HG03196 (cell line): ENCODE results near the gene PACRG.

Experiments
- ATAC-seq: cut with Tn5 transposase; IDR thresholded peaks from one replicate; pipeline ENCODE4 v1.9.1; 2021; ENCODE audit not compliant: unreplicated experiment

PACRG gene

DNA sequence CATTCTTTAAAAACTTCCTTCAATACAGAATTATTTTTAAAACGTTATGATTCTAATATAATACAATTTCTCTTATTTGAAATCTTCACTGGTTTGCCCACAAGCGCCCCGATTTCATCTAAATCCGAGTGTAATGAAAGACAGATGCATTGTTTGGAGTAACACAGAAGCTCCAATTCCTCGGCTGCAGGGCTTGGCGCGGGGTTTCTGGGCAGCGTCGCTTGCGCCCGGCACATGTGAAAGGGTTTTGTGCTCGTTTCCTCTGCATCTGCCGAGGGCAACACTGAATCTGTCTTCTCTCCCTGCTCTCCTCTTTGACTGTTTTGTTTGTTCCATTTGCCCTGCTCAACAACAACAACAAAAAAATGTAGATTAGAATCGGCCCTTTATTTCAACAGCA is 438.1 kb downstream of the PACRG start:
- no peak for ATAC-seq

DNA sequence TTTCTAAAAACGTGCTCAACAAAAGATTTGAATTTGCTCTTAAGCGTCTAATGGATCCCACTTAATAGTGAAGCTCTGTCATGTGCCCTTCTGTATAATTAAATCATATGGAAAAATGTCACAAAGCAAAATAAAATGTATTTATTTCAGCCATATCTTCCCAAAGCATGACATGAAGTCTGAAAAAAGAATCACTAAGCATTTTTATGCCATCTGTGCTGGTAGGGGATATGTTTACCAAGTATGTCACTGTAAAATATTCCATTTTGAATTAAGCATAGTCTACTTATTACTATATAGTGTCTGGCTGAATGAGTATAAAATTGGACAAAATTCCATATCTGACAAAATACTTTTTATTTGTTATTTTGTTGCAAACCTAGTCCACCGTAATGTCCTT is 438.7 kb downstream of the PACRG start:
- no peak for ATAC-seq

DNA sequence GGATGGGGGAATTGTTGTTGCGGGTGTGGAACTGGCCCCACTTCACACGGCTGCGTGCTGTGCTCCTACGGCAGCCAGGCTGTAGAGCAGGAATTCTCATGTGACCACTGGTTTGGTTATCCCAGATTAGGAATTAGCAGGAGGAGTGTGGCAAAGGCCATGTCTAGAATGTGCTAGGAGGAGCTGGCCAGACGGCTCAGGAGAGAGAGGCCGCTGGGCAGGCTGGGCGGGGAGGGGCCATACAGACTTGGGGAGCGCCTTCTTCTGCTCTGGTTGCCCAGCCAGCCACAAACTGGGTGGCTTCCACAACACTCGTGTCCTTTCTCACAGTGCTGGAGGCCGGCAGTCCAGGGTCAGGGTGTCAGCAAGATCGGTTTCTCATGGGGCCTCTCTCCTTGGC is 441.7 kb downstream of the PACRG start:
- no peak for ATAC-seq

DNA sequence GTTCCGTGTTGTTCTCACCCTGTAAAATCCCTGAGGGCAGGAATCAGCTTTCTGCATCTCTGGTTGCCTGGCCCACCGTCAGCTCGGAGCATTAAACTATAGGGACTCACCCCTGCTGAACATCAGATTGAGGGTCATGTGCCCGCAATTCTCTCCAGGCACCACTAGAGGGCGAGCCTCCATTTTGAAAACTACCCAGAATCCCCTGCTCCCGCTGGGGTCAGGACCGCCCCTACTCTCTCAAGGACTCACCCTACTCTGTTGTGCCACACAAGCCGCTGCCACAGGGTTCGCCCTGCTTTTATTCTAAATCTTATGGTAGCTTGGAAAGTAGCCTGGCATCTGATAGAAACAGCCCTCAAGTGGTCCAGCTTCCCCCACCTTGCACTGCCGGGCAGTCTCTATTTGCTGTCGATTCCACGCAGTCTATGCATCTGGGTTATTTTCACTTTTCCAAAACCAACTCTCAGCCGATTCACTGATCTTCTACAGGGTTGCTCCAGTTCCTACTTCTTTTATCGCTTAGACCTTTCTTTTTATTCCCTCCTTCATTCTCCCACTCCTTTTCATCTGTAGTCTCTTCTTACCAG is 442.6 kb downstream of the PACRG start:
- no peak for ATAC-seq

DNA sequence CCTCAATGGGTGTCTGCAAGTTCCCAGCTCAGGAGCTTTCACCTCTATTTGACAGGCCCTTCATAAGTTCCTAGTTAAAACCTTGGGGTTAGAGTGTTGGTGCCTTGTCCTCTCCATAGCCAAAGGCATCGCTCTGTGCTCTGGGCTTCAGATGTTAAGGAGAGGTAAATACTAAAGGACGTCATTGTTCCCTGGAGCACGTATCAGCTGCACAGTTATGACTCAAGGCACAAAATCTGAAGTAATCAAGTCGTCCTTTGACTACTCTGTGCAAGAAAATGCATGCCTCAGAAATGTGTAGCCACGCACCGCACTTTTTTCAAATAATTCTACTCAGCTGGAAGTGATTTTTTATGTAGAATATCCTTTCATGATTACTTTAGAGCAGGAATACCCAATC is 446.0 kb downstream of the PACRG start:
- ATAC-seq: no peak

DNA sequence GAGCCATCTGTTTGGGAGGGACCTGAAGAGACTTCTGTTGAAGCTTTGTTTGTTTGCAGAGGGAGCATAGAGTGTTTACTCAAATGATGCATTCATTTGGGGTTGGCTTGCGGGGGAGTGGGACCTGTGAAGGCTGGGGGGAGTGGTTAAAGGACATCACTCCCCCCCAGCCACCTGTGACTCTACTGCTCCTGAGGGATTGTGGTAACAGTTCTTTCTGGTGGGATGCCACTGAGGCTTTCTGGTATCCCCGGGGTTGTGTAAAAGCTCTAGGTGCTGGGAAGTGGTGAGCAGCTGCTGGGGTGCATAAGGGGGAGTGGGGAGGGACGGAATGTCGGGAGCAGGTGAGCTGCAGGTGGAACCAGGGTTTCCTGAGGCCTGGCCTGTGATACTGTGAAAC is 447.5 kb downstream of the PACRG start:
- ATAC-seq: no peak

DNA sequence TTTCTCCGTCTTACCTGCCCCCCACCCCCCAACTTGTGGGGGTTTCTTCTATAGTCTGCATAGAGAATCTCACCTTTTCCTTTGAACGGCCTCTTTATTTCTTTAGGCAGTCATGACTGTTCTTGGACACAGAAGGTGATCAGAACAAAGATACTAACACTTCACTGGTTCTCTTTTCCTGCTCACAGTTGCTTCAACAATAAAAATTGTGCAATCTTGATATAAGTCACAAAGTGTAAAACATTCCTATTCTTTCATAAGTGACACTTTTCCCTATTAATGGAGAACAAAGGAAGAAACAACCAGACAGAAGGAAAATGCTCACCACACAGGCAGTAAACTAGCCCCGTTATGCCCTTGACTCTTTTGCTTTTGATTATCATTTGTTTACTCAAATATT is 448.3 kb downstream of the PACRG start:
- no peak for ATAC-seq

DNA sequence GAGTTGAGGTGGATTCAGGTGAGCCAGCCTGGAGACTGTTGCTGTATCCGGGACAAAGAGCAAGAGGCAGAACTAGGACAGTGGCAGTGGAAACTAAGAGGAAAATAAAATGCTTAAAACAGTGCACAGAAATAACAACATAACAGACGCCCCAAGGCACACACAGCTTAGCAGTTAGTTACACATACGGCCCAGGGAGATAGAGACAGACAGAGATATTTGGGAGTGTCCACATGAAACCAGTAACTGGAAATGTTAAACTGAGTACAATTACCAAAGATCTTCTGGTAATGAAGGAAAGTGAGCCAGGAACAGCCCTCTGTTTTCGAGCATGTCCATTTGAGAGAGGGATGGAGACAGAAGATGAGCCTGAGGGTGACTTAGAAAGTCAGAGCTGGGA is 449.2 kb downstream of the PACRG start:
- no peak for ATAC-seq

DNA sequence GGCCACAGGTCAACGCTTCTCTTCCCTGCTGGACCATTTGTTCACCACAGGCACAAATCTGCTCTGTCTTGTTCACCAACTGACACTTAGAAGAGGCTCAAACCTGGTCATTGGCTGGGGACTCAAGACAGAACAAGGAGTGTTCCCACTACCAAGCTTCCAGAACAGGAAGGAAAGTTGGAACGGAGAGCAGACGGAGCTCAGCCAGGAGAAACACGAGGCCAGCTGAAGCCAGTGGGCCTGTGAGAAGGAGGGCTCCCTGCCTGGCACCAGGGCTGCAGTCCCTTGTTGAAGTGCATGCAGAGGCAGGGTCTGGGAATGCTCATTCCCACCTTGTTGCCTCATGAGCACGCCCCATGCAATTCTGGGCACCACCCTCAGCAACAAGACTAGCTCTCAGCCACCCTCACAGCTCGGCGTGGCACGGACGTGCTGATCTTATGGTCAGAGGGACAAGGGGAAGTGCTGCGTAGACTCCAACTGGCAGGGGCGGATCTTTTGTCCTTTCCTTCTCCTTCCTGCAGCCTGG is 450.2 kb downstream of the PACRG start:
- ATAC-seq: no peak

DNA sequence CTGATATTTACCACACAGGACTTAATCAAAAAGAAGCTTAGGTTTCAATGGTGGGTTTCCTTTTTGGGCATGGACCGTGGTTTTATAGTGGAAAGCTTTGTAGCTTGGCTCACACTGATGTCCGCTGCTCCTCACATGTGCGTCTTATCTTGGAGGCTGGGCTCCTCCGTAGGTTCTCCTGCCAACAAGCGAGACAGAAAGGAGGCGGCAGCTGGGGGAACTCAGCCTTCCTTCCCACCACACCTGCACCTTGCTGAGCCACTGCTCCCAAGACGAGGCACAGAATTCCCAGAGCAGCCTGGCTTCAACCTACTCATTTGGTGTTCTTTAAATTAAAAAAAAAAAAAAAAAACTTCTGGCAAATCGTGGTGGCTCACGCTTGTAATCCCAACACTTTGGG is 451.3 kb downstream of the PACRG start:
- no peak for ATAC-seq

DNA sequence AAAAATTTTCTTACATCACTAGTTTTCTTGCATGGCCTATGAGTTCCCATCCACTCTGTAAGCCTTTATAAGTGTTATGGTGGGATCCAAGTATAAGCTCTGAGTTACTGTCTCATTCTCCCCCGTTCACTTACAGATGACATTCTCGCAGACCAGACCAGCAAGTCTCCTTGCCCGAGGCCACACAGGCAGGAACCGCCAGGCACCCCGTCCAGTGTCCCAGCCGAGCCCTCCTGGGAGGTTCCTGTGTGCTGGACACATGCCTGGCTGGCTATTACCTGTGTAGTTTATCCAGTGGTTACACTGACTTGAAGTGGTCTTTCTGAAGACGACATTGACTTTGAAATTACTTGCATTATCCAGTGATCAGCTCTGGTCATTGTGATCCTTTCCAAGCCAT is 451.9 kb downstream of the PACRG start:
- ATAC-seq: no peak

DNA sequence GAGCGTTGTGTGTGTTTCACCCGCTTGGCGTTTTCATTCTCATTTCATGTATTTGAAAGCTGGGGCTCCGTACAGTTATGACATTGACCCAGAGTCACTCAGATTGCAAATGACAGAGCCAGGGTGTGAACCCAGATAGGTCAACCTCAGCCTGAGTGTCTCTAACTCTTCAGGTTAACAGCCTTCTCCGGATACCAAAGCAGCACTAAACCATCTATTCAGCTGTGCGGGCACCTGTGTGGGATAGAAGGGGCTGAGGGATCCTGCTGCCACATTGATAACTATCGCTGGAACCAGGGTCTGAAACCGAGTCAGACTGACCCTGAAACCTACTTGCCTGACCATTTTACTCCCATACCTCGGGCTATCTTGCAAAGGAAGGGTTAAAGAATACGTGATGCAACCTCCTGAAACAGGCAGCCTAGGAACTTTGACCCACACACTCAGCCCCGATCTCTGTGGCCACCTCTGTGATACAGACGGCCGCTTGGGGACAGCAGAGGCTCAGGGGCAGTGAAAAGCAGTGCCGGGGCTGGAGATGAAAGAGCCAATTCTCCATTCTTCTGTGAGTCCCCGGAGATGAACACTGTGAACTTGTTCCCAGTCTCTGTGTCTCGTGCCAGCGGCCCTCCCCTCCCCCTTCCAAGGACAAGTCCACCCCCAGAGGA is 453.2 kb downstream of the PACRG start:
- ATAC-seq: no peak

DNA sequence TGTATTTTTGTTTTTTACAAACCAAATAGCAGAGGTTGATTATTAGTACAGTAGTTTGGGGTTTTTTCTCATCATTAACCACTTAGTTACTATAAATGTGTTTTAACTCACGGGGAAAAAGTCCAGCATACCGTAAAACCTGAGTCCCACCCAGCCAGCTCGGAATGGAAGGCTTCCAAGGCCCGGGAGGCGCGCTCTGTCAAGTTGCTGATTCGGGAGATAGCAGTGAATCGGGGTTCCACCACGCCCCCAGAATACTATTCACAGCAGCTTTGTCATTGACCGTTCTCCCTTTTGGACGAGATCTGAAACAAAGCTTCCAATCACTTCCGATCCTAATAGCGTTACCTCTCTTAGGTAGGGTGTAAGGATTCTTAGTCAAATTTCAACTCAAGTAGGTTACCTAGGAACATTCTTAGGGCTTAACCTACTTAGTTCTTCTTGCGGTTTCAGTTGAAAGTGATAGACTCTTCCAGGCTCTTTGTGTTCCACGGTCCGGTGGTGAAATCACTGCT is 453.9 kb downstream of the PACRG start:
- no peak for ATAC-seq

DNA sequence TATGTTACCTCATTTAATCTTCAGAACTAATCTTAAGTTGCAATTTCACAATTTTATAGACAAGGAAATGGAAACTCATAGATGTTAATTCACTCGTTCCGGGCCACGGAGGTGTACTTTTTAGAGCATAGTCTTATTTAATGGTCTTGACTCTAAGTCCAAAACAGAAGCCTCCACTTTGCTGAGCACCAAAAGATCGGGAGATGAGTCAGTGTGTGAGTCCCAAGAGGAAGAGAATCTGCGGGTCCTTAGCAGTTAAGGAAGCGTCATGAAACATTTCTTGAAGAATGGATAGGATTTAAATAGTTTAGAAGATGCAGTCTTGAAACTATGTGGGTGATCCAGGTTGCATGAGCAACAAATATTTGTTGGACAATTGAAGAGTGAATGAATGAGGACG is 454.9 kb downstream of the PACRG start:
- ATAC-seq: no peak

DNA sequence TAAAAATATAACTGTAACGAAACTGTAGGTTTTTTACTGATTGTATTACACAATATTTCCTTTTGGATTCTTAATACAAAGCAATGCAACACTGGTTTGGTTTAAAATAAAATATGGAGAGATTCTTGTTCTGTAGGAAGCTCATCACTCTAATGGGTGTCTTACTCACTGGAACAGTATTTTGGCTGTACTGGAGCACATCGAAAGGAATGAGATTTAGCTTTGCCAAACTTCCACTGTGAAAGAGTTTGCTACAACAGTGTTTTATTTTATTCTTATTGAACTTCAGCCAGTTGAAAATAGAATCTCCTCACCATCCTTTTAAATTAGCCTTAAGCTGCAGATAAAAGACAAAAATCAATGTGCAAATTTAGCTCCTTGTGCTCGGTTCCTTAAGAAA is 456.0 kb downstream of the PACRG start:
- ATAC-seq: no peak

DNA sequence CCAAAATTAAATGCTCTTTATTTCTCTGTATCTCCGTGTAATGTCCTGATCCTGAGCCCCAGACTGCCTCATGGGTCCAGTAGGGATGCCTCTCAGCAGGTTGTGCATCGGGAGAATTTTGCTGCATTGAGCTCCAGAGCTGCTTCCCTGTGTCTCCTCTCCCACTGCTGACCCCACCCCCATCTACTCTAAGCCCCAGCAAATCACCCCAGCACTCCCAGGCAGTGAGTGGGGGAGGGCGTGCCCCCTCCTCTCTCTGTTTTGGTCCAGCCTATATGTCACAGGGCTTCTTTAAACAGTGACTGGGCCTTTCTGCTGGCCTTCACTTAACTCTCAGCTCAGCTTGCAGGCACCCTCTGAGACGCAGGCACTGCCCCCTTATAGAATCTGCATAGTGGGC is 458.0 kb downstream of the PACRG start:
- ATAC-seq: no peak

DNA sequence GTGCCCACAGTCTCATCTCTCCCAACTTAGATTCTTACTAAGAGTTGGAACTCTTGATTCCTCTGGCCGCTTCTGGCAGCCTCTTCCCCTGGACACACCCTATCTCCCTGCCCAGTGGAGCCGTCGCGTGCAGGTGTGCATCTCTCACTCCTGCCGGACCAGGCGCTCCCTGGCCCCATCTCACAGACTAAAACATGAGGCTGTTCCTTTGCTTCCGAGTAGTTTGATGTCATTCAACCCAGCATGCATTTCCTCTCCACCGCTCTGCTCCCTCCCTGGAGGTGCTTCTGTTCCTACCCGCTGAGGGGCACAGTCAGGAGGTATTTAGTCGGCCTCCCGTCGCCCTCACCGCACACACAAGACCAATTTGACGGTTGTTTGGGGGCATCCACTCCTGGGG is 458.8 kb downstream of the PACRG start:
- ATAC-seq: no peak

DNA sequence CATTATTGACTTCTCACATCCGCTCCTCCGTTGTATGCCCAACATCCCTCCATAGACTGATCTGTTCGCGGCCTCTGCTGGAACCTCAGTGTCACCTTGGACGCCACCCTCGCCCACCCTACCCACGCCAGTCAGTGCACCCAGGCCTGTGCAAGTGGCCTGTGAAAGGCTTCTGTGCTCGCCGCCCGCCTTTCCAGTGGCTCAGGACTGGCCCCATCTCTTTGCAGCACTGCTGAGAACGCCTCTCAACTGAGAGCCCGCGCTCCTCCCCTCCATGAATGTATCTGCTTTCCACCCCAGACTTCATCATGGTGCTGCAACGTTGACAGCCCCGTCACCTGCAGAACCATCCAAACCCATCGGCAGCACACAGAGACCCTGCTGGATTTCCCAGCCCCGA is 459.4 kb downstream of the PACRG start:
- no peak for ATAC-seq

DNA sequence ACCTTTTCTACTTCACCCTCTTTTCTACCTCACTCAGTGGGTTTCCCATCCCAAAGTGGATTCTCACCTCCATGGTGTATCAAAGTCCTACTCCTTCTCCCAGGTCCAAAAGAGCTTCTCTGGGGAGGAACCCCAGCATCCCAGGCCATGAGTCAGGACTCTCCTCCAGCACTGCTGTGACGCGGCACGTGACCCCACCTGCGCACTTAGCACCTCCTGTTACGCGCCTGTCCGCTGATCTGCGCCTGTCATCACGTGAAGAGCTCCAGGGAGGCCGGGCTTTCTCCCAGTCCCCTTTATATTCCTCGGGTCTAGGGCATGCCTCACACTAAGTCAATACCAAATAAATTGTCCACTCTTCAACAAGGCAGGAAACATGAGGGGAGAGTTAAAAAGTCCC is 459.8 kb downstream of the PACRG start:
- no peak for ATAC-seq

DNA sequence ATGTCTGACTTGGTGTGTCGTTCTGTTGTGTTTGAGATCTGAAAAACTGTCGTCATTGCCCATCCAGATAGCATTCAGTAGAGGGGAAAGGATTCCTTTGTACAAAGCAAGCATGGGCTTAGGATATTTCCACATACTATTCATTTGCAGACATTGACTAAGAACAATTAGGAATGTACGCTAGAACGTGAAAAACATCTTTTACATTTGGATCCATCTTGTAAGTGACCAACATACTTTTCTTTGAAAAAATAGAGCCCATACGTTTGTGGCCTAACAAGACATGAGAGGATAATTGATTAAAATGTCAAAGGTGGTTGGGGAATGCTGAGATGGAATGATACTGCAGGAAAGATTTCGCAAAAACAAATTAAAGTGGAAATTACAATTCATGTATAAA is 461.0 kb downstream of the PACRG start:
- no peak for ATAC-seq

DNA sequence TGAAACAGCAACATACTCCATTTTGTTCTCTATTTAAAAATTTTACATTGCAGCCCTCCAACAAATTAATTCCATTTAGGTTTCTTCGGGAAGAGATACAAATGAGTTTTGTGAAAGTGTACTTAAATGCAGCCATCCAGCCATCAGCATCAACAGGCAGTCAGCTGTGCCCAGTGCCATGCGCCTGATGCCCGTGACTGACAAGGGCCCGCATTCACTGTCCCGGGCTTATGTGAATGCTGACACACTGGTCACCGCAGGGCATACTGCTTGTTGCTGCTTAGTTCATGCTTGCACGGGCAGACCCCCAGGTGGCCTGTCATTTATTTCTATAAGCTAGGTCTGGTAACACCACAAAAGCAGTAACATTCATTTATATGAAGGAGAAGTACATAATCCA is 461.8 kb downstream of the PACRG start:
- ATAC-seq: no peak

DNA sequence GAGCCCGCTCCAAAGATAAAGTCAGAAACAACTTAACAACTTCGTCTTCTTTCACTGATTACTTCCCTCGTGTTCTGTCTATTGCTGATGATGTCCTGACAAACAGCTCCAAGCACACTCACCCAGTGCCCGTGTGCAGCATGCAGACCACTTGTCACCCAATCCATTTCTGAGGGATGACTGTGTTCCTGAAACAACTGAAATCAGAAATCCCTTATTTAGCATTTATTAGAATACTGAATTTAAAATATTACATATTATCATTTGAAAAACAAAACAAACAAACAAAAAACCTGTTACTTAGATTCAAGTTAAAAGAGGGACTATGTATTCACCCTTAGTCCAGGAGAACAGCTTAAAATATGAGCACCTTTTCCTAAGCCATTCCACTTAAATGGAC is 463.0 kb downstream of the PACRG start:
- no peak for ATAC-seq
